MM.1S (cell line): ENCODE measurements around the gene PRRT1.

Experiments
- CTCF ChIP-seq: fragments of 300-600 bp; sonication (generic); IDR thresholded peaks from 2 replicates; pipeline ENCODE4 v1.5.1; 2016; ENCODE audit warnings: antibody characterized with exemption, low read length, mixed read lengths
- EZH2 ChIP-seq: fragments of 300-600 bp; sonication (generic); optimal IDR thresholded peaks from 2 replicates; pipeline ENCODE3; 2017; ENCODE audit warnings: low read depth, mild to moderate bottlenecking, antibody characterized with exemption, low read length, mixed read lengths

- no peak for TF ChIP-seq CTCF
- TF ChIP-seq EZH2: no peak
Measured at GRCh38 chr6:32189069-32189741, 37.5 kb upstream of the PRRT1 start.
